ENCODE measurements around the gene SNAI1. TPM values are rescaled to one million over a fixed set of nuclear protein-coding genes. Genes with fewer than 3 reads are reported as not detected.

The SNAI1 gene
- total and polyA plus RNA-seq, 5 donors from 2014 or later = 0.34 to 1.4 TPM; not detected in 3

DNA sequence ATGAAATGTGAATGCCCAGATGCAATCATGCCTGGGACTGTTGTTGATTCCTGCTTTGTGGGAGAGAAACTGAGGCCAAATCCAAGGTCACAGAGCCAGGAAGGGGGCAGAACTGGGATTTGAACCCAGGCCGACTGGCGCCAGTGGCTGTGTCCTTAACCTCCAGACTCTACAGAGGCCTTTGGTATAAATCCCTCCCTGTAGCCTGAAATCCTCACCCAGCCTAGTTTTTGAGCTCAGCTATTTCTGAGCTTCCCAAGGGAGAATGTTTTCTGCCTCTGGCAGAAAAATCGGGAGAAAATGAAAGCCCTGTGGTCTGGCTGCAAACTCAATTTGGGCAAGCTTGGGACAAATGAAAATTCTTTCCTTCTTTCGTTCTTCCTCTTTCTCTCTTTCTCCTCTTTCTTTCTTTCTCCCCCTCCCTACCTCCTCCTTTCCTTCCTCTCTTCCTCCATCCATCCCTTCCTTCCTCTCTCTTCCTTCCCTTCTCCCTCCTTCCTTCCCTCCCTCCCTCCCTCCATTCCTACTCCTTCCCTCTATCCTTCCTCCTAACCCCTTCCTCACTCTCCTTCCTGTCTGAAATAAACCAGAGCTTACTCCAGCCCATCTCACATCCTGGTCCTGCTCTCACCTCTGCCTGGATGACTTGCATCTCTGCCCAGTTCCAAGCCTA is 34.9 kb downstream of the SNAI1 start:
- no peak for DNase-seq
- Histone ChIP-seq H3K9me3 (ENCODE audit: control insufficient read depth in 2 of 2, low read length in 2 of 2) (no peaks in the 10 kb centered on the region), H3K4me1 (ENCODE audit: control insufficient read depth, insufficient read depth, low read length, poor library complexity, severe bottlenecking) (no peaks in the 10 kb centered on the region), H3K36me3 (ENCODE audit: control insufficient read depth, insufficient read depth, low read length) (no peaks in the 10 kb centered on the region), H3K27ac (ENCODE audit: insufficient read depth, low read length, poor library complexity, severe bottlenecking) (no peak overlapping the region), H3K27me3 (ENCODE audit: control insufficient read depth, insufficient read depth, low read length) (no peaks in the 10 kb centered on the region), H3K4me3 (ENCODE audit: low read depth, low read length) (no peak overlapping the region)
- no peak for ATAC-seq (ENCODE audit: low read depth in 2 of 2)
- no peak overlapping the region for H3K4me3 Mint-ChIP-seq
- peaks cover 11% of the 10 kb centered on the region for H3K27me3 Mint-ChIP-seq
- H3K9me3 Mint-ChIP-seq = no peaks in the 10 kb centered on the region
- peak overlapping the region in 1 of 3 donors; percentile 59 for H3K27ac Mint-ChIP-seq
- H3K4me1 Mint-ChIP-seq = peaks cover 0 to 2% (median 0%) of the 10 kb centered on the region in 4 donors
- no peaks in the 10 kb centered on the region for H3K36me3 Mint-ChIP-seq

DNA sequence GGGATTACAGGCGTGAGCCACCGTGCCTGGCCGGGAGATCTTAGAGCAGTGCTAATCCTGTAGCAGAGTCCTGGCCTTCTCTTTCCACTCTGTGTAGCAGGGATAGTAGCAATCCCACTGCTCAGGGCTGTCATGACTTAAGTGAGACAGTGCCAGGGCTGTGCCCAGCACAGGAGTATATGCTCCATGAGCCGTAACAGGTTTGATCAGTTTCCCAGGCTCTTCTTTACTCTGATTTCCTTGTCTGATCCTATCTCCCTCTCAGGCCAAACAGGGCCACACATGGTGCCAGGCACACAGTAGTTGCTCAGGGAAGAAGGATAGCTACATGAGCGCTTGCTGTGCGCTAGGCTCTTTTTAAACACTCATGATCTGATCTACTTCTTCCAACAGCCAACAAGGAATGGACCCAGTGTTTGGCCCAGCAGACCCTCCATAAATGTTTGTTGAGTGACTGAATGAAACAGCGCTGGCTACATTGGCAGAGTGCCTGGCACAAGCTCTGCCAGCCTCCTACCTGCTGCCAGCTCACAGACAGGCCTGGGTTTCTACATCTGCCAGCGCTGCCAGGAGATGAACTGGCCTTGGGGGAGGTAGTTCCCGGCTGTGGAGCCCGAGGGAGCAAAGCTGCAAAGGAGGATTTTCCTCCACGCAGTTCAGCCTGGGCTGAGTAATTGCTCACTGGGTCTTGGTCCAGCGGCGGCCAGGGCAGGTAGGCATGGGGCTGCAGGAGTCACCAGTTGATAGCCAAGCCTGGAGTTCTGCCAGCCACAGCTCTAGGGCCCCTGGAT is 36.9 kb downstream of the SNAI1 start:
- Histone ChIP-seq H3K27me3 (ENCODE audit: control insufficient read depth, insufficient read depth, low read length) (no peaks in the 10 kb centered on the region), H3K27ac (ENCODE audit: insufficient read depth, low read length, poor library complexity, severe bottlenecking) (no peak overlapping the region), H3K4me1 (ENCODE audit: control insufficient read depth, insufficient read depth, low read length, poor library complexity, severe bottlenecking) (no peaks in the 10 kb centered on the region), H3K4me3 (ENCODE audit: low read depth, low read length) (no peak overlapping the region), H3K36me3 (ENCODE audit: control insufficient read depth, insufficient read depth, low read length) (no peaks in the 10 kb centered on the region), H3K9me3 (ENCODE audit: control insufficient read depth in 2 of 2, low read length in 2 of 2) (no peaks in the 10 kb centered on the region)
- Mint-ChIP-seq H3K9me3 (no peaks in the 10 kb centered on the region), H3K27me3 (peaks cover 7% of the 10 kb centered on the region), H3K4me1 (no peaks in the 10 kb centered on the region), H3K27ac (no peak overlapping the region), H3K4me3 (no peak overlapping the region), H3K36me3 (no peaks in the 10 kb centered on the region)
- DNase-seq (no peak), ATAC-seq (ENCODE audit: low read depth in 2 of 2) (no peak)

- no peak overlapping the region for H3K27ac ChIP-seq (ENCODE audit: insufficient read depth, low read length, poor library complexity, severe bottlenecking)
- H3K9me3 ChIP-seq (ENCODE audit: control insufficient read depth in 2 of 2, low read length in 2 of 2) = no peaks in the 10 kb centered on the region
- no peak for ATAC-seq (ENCODE audit: low read depth in 2 of 2)
- H3K36me3 Mint-ChIP-seq = no peaks in the 10 kb centered on the region
- H3K4me1 ChIP-seq (ENCODE audit: control insufficient read depth, insufficient read depth, low read length, poor library complexity, severe bottlenecking) = no peaks in the 10 kb centered on the region
- H3K9me3 Mint-ChIP-seq = no peaks in the 10 kb centered on the region
- H3K27me3 Mint-ChIP-seq = peaks cover 5% of the 10 kb centered on the region
- H3K27me3 ChIP-seq (ENCODE audit: control insufficient read depth, insufficient read depth, low read length) = no peaks in the 10 kb centered on the region
- no peak overlapping the region for H3K4me3 Mint-ChIP-seq
- no peak for DNase-seq
- no peaks in the 10 kb centered on the region for H3K4me1 Mint-ChIP-seq
- H3K36me3 ChIP-seq (ENCODE audit: control insufficient read depth, insufficient read depth, low read length) = no peaks in the 10 kb centered on the region
- peak overlapping the region in 1 of 3 donors; percentile 29 for H3K27ac Mint-ChIP-seq
- no peak overlapping the region for H3K4me3 ChIP-seq (ENCODE audit: low read depth, low read length)
Observed at GRCh38 chr20:50020288-50020687, 37.5 kb downstream of the SNAI1 start.

- Histone ChIP-seq H3K9me3 (ENCODE audit: control insufficient read depth in 2 of 2, low read length in 2 of 2) (no peaks in the 10 kb centered on the region), H3K27ac (ENCODE audit: insufficient read depth, low read length, poor library complexity, severe bottlenecking) (no peak overlapping the region), H3K4me1 (ENCODE audit: control insufficient read depth, insufficient read depth, low read length, poor library complexity, severe bottlenecking) (no peaks in the 10 kb centered on the region), H3K27me3 (ENCODE audit: control insufficient read depth, insufficient read depth, low read length) (no peaks in the 10 kb centered on the region), H3K36me3 (ENCODE audit: control insufficient read depth, insufficient read depth, low read length) (no peaks in the 10 kb centered on the region), H3K4me3 (ENCODE audit: low read depth, low read length) (no peak overlapping the region)
- Mint-ChIP-seq H3K27me3 (peaks cover 10% of the 10 kb centered on the region), H3K4me1 (no peaks in the 10 kb centered on the region), H3K27ac (no peak overlapping the region), H3K36me3 (no peaks in the 10 kb centered on the region), H3K9me3 (no peaks in the 10 kb centered on the region), H3K4me3 (no peak overlapping the region)
- DNase-seq = no peak
- no peak for ATAC-seq (ENCODE audit: low read depth in 2 of 2)
Observed at GRCh38 chr20:50022676-50023075, 39.9 kb downstream of the SNAI1 start.

- H3K9me3 ChIP-seq (ENCODE audit: control insufficient read depth in 2 of 2, low read length in 2 of 2) = no peaks in the 10 kb centered on the region
Observed at GRCh38 chr20:50023116-50023805, 40.5 kb downstream of the SNAI1 start.

GRCh38 chr20:50026746-50027575 is 44.2 kb downstream of the SNAI1 start:
- no peaks in the 10 kb centered on the region for H3K36me3 Mint-ChIP-seq

More at GRCh38 chr20:50023116-50023805, 40.5 kb downstream of the SNAI1 start:
- no peaks in the 10 kb centered on the region for H3K36me3 Mint-ChIP-seq
- Histone ChIP-seq H3K27ac (ENCODE audit: insufficient read depth, low read length, poor library complexity, severe bottlenecking) (no peak overlapping the region), H3K36me3 (ENCODE audit: control insufficient read depth, insufficient read depth, low read length) (no peaks in the 10 kb centered on the region), H3K27me3 (ENCODE audit: control insufficient read depth, insufficient read depth, low read length) (no peaks in the 10 kb centered on the region), H3K4me3 (ENCODE audit: low read depth, low read length) (no peak overlapping the region), H3K4me1 (ENCODE audit: control insufficient read depth, insufficient read depth, low read length, poor library complexity, severe bottlenecking) (no peaks in the 10 kb centered on the region)
- no peak for DNase-seq
- H3K27me3 Mint-ChIP-seq = peaks cover 5% of the 10 kb centered on the region
- no peaks in the 10 kb centered on the region for H3K4me1 Mint-ChIP-seq
- H3K9me3 Mint-ChIP-seq = no peaks in the 10 kb centered on the region
- H3K27ac Mint-ChIP-seq = no peak overlapping the region
- ATAC-seq (ENCODE audit: low read depth in 2 of 2) = no peak
- no peak overlapping the region for H3K4me3 Mint-ChIP-seq

GRCh38 chr20:50027611-50028105 is 44.9 kb downstream of the SNAI1 start:
- H3K4me1 Mint-ChIP-seq = no peaks in the 10 kb centered on the region
- H3K27ac Mint-ChIP-seq = no peak overlapping the region

More at GRCh38 chr20:50026746-50027575, 44.2 kb downstream of the SNAI1 start:
- no peaks in the 10 kb centered on the region for H3K4me1 Mint-ChIP-seq
- Histone ChIP-seq H3K27me3 (ENCODE audit: control insufficient read depth, insufficient read depth, low read length) (no peaks in the 10 kb centered on the region), H3K27ac (ENCODE audit: insufficient read depth, low read length, poor library complexity, severe bottlenecking) (no peak overlapping the region), H3K4me1 (ENCODE audit: control insufficient read depth, insufficient read depth, low read length, poor library complexity, severe bottlenecking) (no peaks in the 10 kb centered on the region), H3K4me3 (ENCODE audit: low read depth, low read length) (no peak overlapping the region), H3K9me3 (ENCODE audit: control insufficient read depth in 2 of 2, low read length in 2 of 2) (no peaks in the 10 kb centered on the region), H3K36me3 (ENCODE audit: control insufficient read depth, insufficient read depth, low read length) (no peaks in the 10 kb centered on the region)
- no peak overlapping the region for H3K27ac Mint-ChIP-seq
- H3K4me3 Mint-ChIP-seq = no peak overlapping the region
- peaks cover 0 to under 1% (median 0%) of the 10 kb centered on the region in 7 donors for H3K9me3 Mint-ChIP-seq
- no peak for DNase-seq
- H3K27me3 Mint-ChIP-seq = peaks cover 9% of the 10 kb centered on the region
- ATAC-seq (ENCODE audit: low read depth in 2 of 2) = no peak

More at GRCh38 chr20:50027611-50028105, 44.9 kb downstream of the SNAI1 start:
- Histone ChIP-seq H3K27ac (ENCODE audit: insufficient read depth, low read length, poor library complexity, severe bottlenecking) (no peak overlapping the region), H3K36me3 (ENCODE audit: control insufficient read depth, insufficient read depth, low read length) (no peaks in the 10 kb centered on the region), H3K4me3 (ENCODE audit: low read depth, low read length) (no peak overlapping the region), H3K9me3 (ENCODE audit: control insufficient read depth in 2 of 2, low read length in 2 of 2) (no peaks in the 10 kb centered on the region), H3K27me3 (ENCODE audit: control insufficient read depth, insufficient read depth, low read length) (no peaks in the 10 kb centered on the region), H3K4me1 (ENCODE audit: control insufficient read depth, insufficient read depth, low read length, poor library complexity, severe bottlenecking) (no peaks in the 10 kb centered on the region)
- no peaks in the 10 kb centered on the region for H3K36me3 Mint-ChIP-seq
- ATAC-seq (ENCODE audit: low read depth in 2 of 2) (no peak), DNase-seq (no peak)
- no peak overlapping the region for H3K4me3 Mint-ChIP-seq
- H3K27me3 Mint-ChIP-seq = peaks cover 9% of the 10 kb centered on the region
- H3K9me3 Mint-ChIP-seq = peaks cover 0 to 2% (median 0%) of the 10 kb centered on the region in 7 donors
